GM19240 (cell line): ENCODE measurements around the gene BRD3OS.
"Not testable (repeated sequence)": the region's sequence is repeated elsewhere in the genome, so short reads cannot be mapped to it uniquely, and the experiment has no call there.

Source experiments
- DNase-seq: peaks from one replicate; pipeline ENCODE4 v3.0.0; 2011; ENCODE audit warnings: low spot score; ENCODE audit not compliant: insufficient read length

Gene BRD3OS

GRCh38 chr9:133988771-133989170, 36.5 kb upstream of the BRD3OS start:
- DNase-seq, result not testable (repeated sequence)

- no peak for DNase-seq
These were observed 35.5 kb upstream of the BRD3OS start for GRCh38 chr9:133989625-133990365.

- no peak for DNase-seq
These were observed 34.7 kb upstream of the BRD3OS start for GRCh38 chr9:133990366-133991213.

GRCh38 chr9:133991214-133991921, 33.9 kb upstream of the BRD3OS start:
- no peak for DNase-seq

GRCh38 chr9:133991964-133992779, 33.1 kb upstream of the BRD3OS start, which contains the start of gene VAV2:
Gene VAV2 (minus strand): TSS chr9:133992324. CDS start chr9:133992278, 46 bp downstream.
- DNase-seq, result peak; percentile 49

- DNase-seq, result peak; percentile 67
These were observed 32.3 kb upstream of the BRD3OS start for GRCh38 chr9:133992780-133993634.

GRCh38 chr9:133993635-133994253, 31.5 kb upstream of the BRD3OS start:
- DNase-seq, result no peak

GRCh38 chr9:133994353-133995011, 30.8 kb upstream of the BRD3OS start:
- peak; percentile 89 for DNase-seq

- DNase-seq, result no peak
These were observed 30.0 kb upstream of the BRD3OS start for GRCh38 chr9:133995012-133995896.

GRCh38 chr9:133996531-133997520, 28.5 kb upstream of the BRD3OS start:
- DNase-seq, result no peak

GRCh38 chr9:133997584-133997983, 27.7 kb upstream of the BRD3OS start:
- no peak for DNase-seq

GRCh38 chr9:133998915-133999595, 26.2 kb upstream of the BRD3OS start:
- DNase-seq, result no peak

GRCh38 chr9:133999851-134000265, 25.4 kb upstream of the BRD3OS start:
- no peak for DNase-seq

GRCh38 chr9:134002796-134003195, 22.5 kb upstream of the BRD3OS start:
- no peak for DNase-seq

GRCh38 chr9:134003237-134003636, 22.0 kb upstream of the BRD3OS start:
- no peak for DNase-seq
